ENCODE data around the gene LCLAT1. TPM values are rescaled to one million over a fixed set of nuclear protein-coding genes. Genes with fewer than 3 reads are reported as not detected.
A peak's percentile ranks its signal among the peaks of the same experiment; 100 is the strongest.

LCLAT1 gene
- total RNA-seq, 2 donors from 2014 or later, result 14.8 to 43.9 TPM

DNA sequence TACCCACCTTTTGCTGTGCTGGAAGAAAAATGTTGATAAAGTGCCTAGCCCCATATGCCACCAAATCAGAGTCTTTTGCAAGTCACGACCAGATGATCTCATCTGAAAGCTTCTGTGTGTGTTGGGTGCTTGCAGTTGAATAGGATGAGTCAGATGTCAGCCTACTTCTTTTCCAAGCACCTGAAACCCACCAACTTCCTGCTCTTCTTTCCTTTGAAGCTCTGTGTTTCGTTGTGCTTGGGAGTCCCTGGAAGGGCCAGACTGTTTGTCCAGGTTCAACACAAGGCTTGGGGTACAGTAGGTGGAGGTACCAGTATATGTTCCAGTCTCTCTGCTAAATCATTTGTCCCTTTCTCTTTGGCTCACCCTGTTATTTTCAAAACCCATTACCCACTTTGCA is 36.8 kb upstream of the LCLAT1 start:
- Histone ChIP-seq H3K4me1 (ENCODE audit: control insufficient read depth in 1 of 2, low read depth in 2 of 2) (peaks cover 35 to 64% of the 10 kb centered on the region in 2 donors), H3K36me3 (no peaks in the 10 kb centered on the region), H3K27ac (peak overlapping the region; percentile 92 to 94), H3K4me3 (no peak overlapping the region), H3K27me3 (replicated peaks; ENCODE audit: insufficient read depth) (no peaks in the 10 kb centered on the region), H3K9me3 (no peaks in the 10 kb centered on the region)
- DNase-seq (ENCODE audit: low spot score) (no peak), ATAC-seq (ENCODE audit: insufficient number of reproducible peaks, low FRiP score, low read depth) (no peak)
- TF ChIP-seq, protein P1, sequence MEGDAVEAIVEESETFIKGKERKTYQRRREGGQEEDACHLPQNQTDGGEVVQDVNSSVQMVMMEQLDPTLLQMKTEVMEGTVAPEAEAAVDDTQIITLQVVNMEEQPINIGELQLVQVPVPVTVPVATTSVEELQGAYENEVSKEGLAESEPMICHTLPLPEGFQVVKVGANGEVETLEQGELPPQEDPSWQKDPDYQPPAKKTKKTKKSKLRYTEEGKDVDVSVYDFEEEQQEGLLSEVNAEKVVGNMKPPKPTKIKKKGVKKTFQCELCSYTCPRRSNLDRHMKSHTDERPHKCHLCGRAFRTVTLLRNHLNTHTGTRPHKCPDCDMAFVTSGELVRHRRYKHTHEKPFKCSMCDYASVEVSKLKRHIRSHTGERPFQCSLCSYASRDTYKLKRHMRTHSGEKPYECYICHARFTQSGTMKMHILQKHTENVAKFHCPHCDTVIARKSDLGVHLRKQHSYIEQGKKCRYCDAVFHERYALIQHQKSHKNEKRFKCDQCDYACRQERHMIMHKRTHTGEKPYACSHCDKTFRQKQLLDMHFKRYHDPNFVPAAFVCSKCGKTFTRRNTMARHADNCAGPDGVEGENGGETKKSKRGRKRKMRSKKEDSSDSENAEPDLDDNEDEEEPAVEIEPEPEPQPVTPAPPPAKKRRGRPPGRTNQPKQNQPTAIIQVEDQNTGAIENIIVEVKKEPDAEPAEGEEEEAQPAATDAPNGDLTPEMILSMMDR (IDR thresholded peaks at IDR 0.05), result no peak

DNA sequence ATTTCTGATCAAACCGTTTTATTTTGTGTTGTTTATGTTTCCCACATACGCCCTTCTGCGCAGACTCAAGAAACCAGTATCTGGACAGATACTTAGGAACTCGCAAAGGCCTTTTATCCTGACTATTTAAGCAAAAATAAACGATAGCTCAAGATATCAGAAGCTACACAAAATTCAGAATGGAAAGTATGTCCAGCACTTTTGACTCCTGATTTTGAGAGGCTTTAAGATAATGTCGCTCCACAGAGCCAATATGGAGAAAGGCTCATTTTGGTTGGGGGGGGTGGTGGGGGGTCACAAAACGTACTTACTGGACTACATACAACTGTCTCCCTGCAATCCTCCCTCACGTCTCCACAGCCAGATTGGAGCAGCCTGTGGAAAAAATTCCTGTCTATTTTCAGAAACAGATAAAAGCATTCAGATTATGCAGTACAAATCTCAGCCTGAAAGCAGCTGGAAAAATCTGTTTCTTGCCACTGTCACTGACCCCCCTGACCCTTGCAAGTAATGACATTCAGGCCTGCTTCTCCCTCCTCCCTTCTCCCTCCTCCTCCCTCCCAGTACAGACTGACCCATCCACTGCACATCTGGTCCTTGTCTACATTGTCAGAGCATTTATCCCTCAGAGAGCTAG is 34.9 kb upstream of the LCLAT1 start:
- Histone ChIP-seq H3K4me1 (ENCODE audit: control insufficient read depth in 1 of 2, low read depth in 2 of 2) (peaks cover 35 to 68% of the 10 kb centered on the region in 2 donors), H3K4me3 (no peak overlapping the region), H3K36me3 (no peaks in the 10 kb centered on the region), H3K9me3 (no peaks in the 10 kb centered on the region), H3K27me3 (replicated peaks; ENCODE audit: insufficient read depth) (no peaks in the 10 kb centered on the region), H3K27ac (peak overlapping the region; percentile 72 to 94)
- no peak for ATAC-seq (ENCODE audit: insufficient number of reproducible peaks, low FRiP score, low read depth)
- TF ChIP-seq, protein P1 (IDR thresholded peaks at IDR 0.05), result no peak
- no peak for DNase-seq (ENCODE audit: low spot score)

DNA sequence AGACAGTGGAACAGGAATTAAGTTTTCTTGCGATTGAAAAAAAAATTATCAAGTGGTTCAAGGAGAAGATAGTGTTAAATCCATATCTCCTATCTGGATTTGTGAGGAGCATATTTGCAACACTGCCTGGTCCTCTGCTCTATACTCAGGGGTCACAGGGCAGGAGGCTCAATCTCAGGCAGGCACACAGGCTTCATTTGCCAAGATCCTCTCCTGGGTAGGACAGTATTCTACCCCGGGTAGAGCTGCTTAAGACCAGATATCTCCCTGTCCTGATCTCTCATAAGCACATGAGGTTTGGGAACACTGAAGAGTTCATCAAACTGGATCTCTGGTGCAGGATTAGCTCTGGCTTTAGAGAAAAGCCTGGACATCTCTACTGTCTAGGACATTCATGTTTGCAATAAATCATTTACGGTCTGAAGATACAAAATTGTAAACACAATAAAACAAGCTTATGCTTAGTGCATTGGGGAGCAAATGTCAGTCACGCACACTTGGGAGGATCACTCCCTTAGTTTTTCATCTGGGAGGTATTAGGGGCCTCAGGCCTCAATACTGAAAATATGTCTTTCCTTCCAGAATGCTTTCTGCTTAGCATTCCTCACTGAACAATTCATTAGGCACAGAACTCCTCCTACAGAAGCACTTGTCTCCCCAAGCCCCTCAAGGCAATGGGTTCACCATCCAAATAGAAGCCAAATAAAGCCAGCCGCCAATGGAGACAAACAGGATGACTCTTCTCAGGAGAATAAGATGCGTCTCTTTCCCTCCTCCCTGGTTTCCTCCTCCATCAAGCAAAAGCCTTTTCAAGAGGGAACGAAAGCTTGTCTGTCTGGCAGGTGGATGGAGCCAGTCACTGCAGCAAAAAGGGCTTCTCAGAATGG is 34.1 kb upstream of the LCLAT1 start:
- no peak overlapping the region for H3K4me3 ChIP-seq
- peaks cover 29 to 63% of the 10 kb centered on the region in 2 donors for H3K4me1 ChIP-seq (ENCODE audit: control insufficient read depth in 1 of 2, low read depth in 2 of 2)
- no peaks in the 10 kb centered on the region for H3K27me3 ChIP-seq (replicated peaks; ENCODE audit: insufficient read depth)
- peak overlapping the region; percentile 72 to 94 for H3K27ac ChIP-seq
- TF ChIP-seq, protein P1 (IDR thresholded peaks at IDR 0.05), result no peak
- H3K9me3 ChIP-seq, result no peaks in the 10 kb centered on the region
- DNase-seq (ENCODE audit: low spot score) (no peak), ATAC-seq (ENCODE audit: insufficient number of reproducible peaks, low FRiP score, low read depth) (no peak)
- H3K36me3 ChIP-seq, result no peaks in the 10 kb centered on the region

DNA sequence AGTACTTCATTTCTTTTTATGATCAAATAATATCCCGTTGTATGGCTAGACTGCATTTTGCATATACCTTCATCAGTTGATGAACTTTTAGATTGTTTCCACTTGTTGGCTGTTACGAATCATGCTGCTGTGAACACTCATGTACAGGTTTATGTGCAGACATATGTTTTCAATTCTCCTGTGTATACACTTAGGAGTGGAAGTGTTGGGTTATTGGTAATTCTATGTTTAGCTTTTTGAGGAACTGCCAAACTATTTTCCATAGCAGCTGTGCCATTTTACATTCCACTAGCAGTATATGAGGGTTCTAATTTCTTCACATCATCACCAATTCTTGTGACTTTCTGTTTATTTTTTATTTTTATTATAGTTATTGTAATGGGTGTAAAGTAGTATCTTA is 32.1 kb upstream of the LCLAT1 start:
- TF ChIP-seq, protein P1 (IDR thresholded peaks at IDR 0.05), result no peak
- no peaks in the 10 kb centered on the region for H3K27me3 ChIP-seq (replicated peaks; ENCODE audit: insufficient read depth)
- H3K27ac ChIP-seq, result no peak overlapping the region
- no peak overlapping the region for H3K4me3 ChIP-seq
- ATAC-seq (ENCODE audit: insufficient number of reproducible peaks, low FRiP score, low read depth) (no peak), DNase-seq (ENCODE audit: low spot score) (no peak)
- peaks cover 17 to 43% of the 10 kb centered on the region in 2 donors for H3K4me1 ChIP-seq (ENCODE audit: control insufficient read depth in 1 of 2, low read depth in 2 of 2)
- no peaks in the 10 kb centered on the region for H3K9me3 ChIP-seq
- H3K36me3 ChIP-seq, result no peaks in the 10 kb centered on the region

DNA sequence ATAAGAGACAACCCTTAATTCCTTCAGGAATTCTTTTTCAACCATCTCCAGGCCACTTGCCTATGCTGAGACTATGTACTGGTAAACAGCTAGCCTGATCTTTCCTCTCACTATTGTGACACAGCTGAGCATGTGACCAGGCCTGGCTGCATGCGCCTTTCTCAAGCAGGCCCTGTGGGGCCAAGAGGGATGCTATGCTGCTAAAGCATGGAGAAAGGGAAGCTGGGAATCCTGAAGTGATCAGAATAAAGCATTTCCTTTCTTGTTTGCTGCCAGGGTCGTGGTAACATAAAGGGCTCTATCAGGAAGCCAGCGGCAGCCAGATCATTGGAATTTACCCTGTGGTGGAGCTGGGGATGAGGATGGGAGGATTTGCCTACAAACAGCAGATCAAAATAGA is 29.8 kb upstream of the LCLAT1 start:
- no peaks in the 10 kb centered on the region for H3K27me3 ChIP-seq (replicated peaks; ENCODE audit: insufficient read depth)
- H3K36me3 ChIP-seq, result no peaks in the 10 kb centered on the region
- DNase-seq (ENCODE audit: low spot score) (no peak), ATAC-seq (ENCODE audit: insufficient number of reproducible peaks, low FRiP score, low read depth) (no peak)
- H3K9me3 ChIP-seq, result no peaks in the 10 kb centered on the region
- peak overlapping the region in 1 of 2 donors; percentile 23 for H3K27ac ChIP-seq
- H3K4me1 ChIP-seq (ENCODE audit: control insufficient read depth in 1 of 2, low read depth in 2 of 2), result peaks cover 14 to 35% of the 10 kb centered on the region in 2 donors
- TF ChIP-seq, protein P1 (IDR thresholded peaks at IDR 0.05), result no peak
- H3K4me3 ChIP-seq, result no peak overlapping the region
